Measurements from ENCODE around the gene GORAB. TPM values are rescaled to one million over a fixed set of nuclear protein-coding genes. Genes with fewer than 3 reads are reported as not detected.

GORAB gene
- total and polyA plus RNA-seq, 12 donors: 5.6 to 14.4 (median 9.4) TPM

GRCh38 chr1:170576980-170577379, 45.0 kb downstream of the GORAB start:
- ATAC-seq (no peak), DNase-seq (no peak)
- peaks cover 0 to 7% (median 0%) of the 10 kb centered on the region in 9 donors for H3K4me1 ChIP-seq
- no peak overlapping the region for H3K27ac ChIP-seq
- no peaks in the 10 kb centered on the region for H3K27me3 ChIP-seq
- peaks cover 0 to 14% (median 0%) of the 10 kb centered on the region in 11 donors for H3K9me3 ChIP-seq
- no peaks in the 10 kb centered on the region for H3K36me3 ChIP-seq
- WGBS, 2 donors: 75 to 79% methylated on average over 3 of the region's 3 CpGs
- intact Hi-C loops (cut with DNase I): no loop called here
- no peak for TF ChIP-seq CTCF (IDR thresholded peaks at IDR 0.05)
- H3K4me3 ChIP-seq: no peak overlapping the region

- no peak for DNase-seq
- no peak for ATAC-seq
- H3K27ac ChIP-seq: no peak overlapping the region
- WGBS, 2 donors: 86 to 94% methylated on average over 1 of the region's 1 CpG
- peaks cover 0 to 7% (median 0%) of the 10 kb centered on the region in 9 donors for H3K4me1 ChIP-seq
- H3K9me3 ChIP-seq: peaks cover 0 to 7% (median 0%) of the 10 kb centered on the region in 11 donors
- H3K27me3 ChIP-seq: no peaks in the 10 kb centered on the region
- no peaks in the 10 kb centered on the region for H3K36me3 ChIP-seq
- no peak for TF ChIP-seq CTCF (IDR thresholded peaks at IDR 0.05)
- no peak overlapping the region for H3K4me3 ChIP-seq
- intact Hi-C loops (cut with DNase I): no loop called here
Measured at GRCh38 chr1:170578359-170578758, 46.4 kb downstream of the GORAB start.

- DNase-seq (peak in 1 of 2 donors; percentile 11), ATAC-seq (peak in 2 of 8 donors; percentile 55 to 65)
- Histone ChIP-seq H3K27ac (peak overlapping the region in 1 of 10 donors; percentile 17), H3K9me3 (no peaks in the 10 kb centered on the region), H3K4me3 (no peak overlapping the region), H3K36me3 (no peaks in the 10 kb centered on the region), H3K4me1 (peaks cover 0 to 7% (median 0%) of the 10 kb centered on the region in 9 donors), H3K27me3 (no peaks in the 10 kb centered on the region)
- intact Hi-C loops (cut with DNase I): no loop called here
- 47 to 56% methylated on average over 2 of the region's 2 CpGs for WGBS, 2 donors
- no peak for TF ChIP-seq CTCF (IDR thresholded peaks at IDR 0.05)
Measured at GRCh38 chr1:170580636-170581440, 48.9 kb downstream of the GORAB start.

GRCh38 chr1:170583186-170583585, 51.2 kb downstream of the GORAB start:
- Histone ChIP-seq H3K27ac (no peak overlapping the region), H3K9me3 (no peaks in the 10 kb centered on the region), H3K4me1 (peaks cover 0 to 17% (median 0%) of the 10 kb centered on the region in 9 donors), H3K27me3 (no peaks in the 10 kb centered on the region), H3K4me3 (no peak overlapping the region), H3K36me3 (no peaks in the 10 kb centered on the region)
- no peak for DNase-seq
- 85 to 91% methylated on average over 3 of the region's 3 CpGs for WGBS, 2 donors
- no peak for TF ChIP-seq CTCF (IDR thresholded peaks at IDR 0.05)
- intact Hi-C loops (cut with DNase I): no loop called here
- ATAC-seq: no peak
